ENCODE measurements around the gene TTC28.

GRCh38 chr22:28198692-28199091 is 480.9 kb downstream of the TTC28 start:
- no peak for TF ChIP-seq CTCF (IDR thresholded peaks at IDR 0.05)
- TF ChIP-seq POLR2A (IDR thresholded peaks at IDR 0.05), result no peak
